Ascending aorta (tissue), 2 donors: ENCODE data around the gene GPR158. TPM values are rescaled to one million over a fixed set of nuclear protein-coding genes. Genes with fewer than 3 reads are reported as not detected.
A peak's percentile ranks its signal among the peaks of the same experiment; 100 is the strongest.

Experiments
- DNase-seq, 2 donors: peaks; one replicate each; pipeline ENCODE4 v3.0.0-alpha.2; 2019; ENCODE audit warnings: low spot score in 2 of 2
- H3K27ac ChIP-seq, 2 donors: fragments of 200-600 bp; sonication (generic); one replicate each; pipeline ENCODE4 v1.5.1; 2016 to 2017; ENCODE audit warnings: mild to moderate bottlenecking in 1 of 2
- H3K27me3 ChIP-seq: fragments of 200-600 bp; sonication (generic); one replicate; pipeline ENCODE4 v1.5.1; 2017
- H3K36me3 ChIP-seq, 2 donors: fragments of 200-600 bp; sonication (generic); one replicate each; pipeline ENCODE4 v1.5.1; 2016
- H3K4me1 ChIP-seq, 2 donors: fragments of 200-600 bp; sonication (generic); one replicate each; pipeline ENCODE4 v1.5.1; 2016 to 2017; ENCODE audit warnings: mild to moderate bottlenecking in 1 of 2
- H3K4me3 ChIP-seq, 2 donors: fragments of 200-600 bp; sonication (generic); one replicate each; pipeline ENCODE4 v1.5.1; 2016 to 2017; ENCODE audit warnings: mild to moderate bottlenecking in 1 of 2
- H3K9me3 ChIP-seq, 2 donors: fragments of 200-600 bp; sonication (generic); one replicate each; pipeline ENCODE4 v1.5.1; 2016
- intact Hi-C: fragments of 100-400 bp; cut with DNase I; formaldehyde crosslinking; loops from one replicate; pipeline ENCODE4 v1.15.1; 2023
- total RNA-seq: library from RNA; depleted of rRNA; stranded (reverse); fragments of >200 nt; gene quantifications from one replicate; pipeline ENCODE4 v1.1.0, GENCODE V29; 2016
- TF ChIP-seq, protein P1 (sequence below), 3 experiments: fragments of 200-600 bp in 2 of 3; fragments of 450-650 bp in 1 of 3; sonication (generic) in 2 of 3; IDR thresholded peaks; one replicate each; pipeline ENCODE4 v1.5.1; 2016 to 2019; ENCODE audit warnings: antibody characterized with exemption in 3 of 3, mild to moderate bottlenecking in 1 of 3, moderate library complexity in 1 of 3

GPR158 gene
- total RNA-seq, 1 donor from 2014 or later = not detected

DNA sequence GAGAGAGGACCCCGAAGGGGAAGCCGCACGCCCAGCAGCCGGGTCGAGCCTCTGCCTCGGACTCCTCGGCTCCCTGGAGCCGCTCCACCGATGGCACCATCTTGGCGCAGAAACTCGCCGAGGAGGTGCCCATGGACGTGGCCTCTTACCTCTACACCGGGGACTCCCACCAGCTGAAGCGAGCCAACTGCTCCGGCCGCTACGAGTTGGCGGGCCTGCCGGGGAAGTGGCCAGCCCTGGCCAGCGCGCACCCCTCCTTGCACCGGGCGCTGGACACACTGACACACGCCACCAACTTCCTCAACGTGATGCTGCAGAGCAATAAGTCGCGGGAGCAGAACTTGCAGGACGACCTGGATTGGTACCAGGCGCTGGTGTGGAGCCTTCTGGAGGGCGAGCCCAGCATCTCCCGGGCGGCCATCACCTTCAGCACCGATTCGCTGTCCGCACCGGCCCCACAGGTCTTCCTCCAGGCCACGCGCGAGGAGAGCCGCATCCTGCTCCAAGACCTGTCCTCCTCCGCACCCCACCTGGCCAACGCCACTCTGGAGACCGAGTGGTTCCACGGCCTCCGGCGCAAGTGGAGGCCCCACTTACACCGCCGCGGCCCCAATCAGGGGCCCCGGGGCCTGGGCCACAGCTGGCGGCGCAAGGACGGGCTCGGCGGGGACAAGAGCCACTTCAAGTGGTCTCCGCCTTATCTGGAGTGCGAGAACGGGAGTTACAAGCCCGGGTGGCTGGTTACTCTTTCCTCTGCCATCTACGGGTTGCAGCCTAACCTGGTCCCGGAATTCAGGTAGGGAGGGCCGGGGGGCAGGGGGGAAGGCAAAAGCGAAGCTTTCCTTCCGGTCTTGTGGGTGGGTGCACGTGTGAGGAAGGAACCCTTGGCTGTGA lies 973 bp downstream of the GPR158 start:
- peaks cover 3 to 15% of the 10 kb centered on the region in 2 donors for H3K4me1 ChIP-seq
- no peaks in the 10 kb centered on the region for H3K9me3 ChIP-seq
- intact Hi-C loops = loop anchor here (2.0 kb wide), 1 partner anchor 159 kb away; the partner anchor contains the start of genes ENKUR and THNSL1
- H3K27ac ChIP-seq = no peak overlapping the region
- peaks cover 19% of the 10 kb centered on the region for H3K27me3 ChIP-seq
- H3K36me3 ChIP-seq = no peaks in the 10 kb centered on the region
- TF ChIP-seq, protein P1, sequence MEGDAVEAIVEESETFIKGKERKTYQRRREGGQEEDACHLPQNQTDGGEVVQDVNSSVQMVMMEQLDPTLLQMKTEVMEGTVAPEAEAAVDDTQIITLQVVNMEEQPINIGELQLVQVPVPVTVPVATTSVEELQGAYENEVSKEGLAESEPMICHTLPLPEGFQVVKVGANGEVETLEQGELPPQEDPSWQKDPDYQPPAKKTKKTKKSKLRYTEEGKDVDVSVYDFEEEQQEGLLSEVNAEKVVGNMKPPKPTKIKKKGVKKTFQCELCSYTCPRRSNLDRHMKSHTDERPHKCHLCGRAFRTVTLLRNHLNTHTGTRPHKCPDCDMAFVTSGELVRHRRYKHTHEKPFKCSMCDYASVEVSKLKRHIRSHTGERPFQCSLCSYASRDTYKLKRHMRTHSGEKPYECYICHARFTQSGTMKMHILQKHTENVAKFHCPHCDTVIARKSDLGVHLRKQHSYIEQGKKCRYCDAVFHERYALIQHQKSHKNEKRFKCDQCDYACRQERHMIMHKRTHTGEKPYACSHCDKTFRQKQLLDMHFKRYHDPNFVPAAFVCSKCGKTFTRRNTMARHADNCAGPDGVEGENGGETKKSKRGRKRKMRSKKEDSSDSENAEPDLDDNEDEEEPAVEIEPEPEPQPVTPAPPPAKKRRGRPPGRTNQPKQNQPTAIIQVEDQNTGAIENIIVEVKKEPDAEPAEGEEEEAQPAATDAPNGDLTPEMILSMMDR (IDR thresholded peaks at IDR 0.05) = no peak
- peak overlapping the region; percentile 42 to 64 for H3K4me3 ChIP-seq
- no peak for DNase-seq

DNA sequence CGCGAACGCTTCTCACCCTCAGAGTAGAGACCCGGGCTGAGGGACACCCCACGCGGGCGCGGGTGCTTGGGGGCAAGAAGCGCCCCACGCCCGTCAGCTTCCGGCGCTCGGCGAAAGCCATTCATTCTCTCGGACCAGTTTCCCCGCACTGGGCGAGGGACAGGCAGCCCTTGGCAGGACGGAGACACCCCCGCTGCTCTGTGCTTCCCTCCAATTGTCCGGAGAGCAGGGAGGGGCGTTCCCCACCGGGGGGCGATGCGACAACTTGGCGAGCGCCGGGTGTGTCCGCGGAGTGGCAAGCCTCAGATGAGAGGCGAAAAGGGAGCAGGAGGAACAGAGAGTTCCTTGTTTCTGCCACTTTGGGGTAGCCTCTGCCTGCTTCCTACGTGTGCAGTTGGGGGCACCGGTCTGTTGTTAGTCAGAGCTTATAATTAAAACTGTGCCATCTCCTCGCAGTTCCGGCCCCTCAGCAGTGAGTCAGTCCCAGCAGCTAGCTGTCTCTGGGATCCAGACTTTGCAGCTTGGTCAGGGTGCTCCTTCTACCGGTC lies 1.7 kb downstream of the GPR158 start:
- Histone ChIP-seq H3K4me3 (no peak overlapping the region), H3K9me3 (no peaks in the 10 kb centered on the region), H3K4me1 (peaks cover 3 to 15% of the 10 kb centered on the region in 2 donors), H3K27me3 (peaks cover 19% of the 10 kb centered on the region), H3K36me3 (no peaks in the 10 kb centered on the region), H3K27ac (no peak overlapping the region)
- intact Hi-C loops = no loop called here
- no peak for DNase-seq
- TF ChIP-seq, protein P1 (IDR thresholded peaks at IDR 0.05) = no peak

DNA sequence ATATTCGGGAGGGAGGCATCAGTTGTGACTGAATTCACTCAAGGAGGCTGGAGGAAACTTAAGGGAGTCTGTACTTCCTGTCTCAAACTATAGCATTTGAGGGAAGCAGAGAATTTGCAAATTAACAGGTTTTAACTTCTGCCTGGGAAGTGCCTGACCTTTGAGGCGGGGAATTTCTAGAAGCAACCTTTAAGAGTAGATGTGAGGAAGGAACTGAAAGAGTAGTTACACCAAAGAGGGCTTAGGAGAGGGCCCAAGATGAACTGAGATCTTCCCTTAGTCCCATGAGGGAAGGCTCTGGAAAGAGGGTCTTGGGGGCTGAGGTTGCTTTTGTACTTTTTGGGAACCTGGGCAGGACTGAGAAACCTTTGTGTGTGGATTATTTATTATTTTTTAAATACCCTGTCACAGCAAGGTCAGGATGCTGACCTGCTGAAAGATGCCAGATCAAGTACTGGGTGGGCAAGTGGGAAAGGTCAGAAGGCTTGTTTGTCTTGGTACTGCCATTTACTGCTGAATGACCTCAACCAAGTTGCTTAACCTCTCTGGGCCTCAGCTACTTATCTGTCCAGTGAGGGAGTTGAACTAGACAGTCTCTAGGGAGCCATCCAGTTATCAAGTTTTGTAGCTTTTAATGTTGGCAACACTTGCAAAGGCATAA lies 2.4 kb downstream of the GPR158 start:
- Histone ChIP-seq H3K27ac (no peak overlapping the region), H3K27me3 (peaks cover 19% of the 10 kb centered on the region), H3K4me1 (peaks cover 3 to 15% of the 10 kb centered on the region in 2 donors), H3K9me3 (no peaks in the 10 kb centered on the region), H3K36me3 (no peaks in the 10 kb centered on the region), H3K4me3 (no peak overlapping the region)
- TF ChIP-seq, protein P1 (IDR thresholded peaks at IDR 0.05) = no peak
- intact Hi-C loops = no loop called here
- DNase-seq = no peak

DNA sequence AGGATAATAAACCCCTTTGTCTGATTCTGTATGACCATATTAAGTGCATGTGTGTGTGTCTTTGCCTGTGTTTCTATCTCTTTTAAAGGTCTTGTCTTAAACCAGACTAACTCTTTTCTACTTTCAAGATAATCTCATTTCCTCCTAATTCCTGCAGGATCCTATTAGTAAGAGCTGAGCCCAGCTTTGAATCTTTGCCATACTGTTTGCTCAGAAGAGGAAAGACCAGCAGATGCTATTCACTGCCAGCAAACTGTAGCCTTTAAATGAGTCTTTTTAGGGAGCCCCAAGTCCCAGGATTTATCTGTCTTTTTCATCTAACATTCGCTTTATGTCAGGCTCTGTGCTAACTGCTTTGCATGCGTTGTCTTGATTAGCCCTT lies 2.9 kb downstream of the GPR158 start:
- no peaks in the 10 kb centered on the region for H3K36me3 ChIP-seq
- TF ChIP-seq, protein P1 (IDR thresholded peaks at IDR 0.05) = no peak
- H3K27me3 ChIP-seq = peaks cover 19% of the 10 kb centered on the region
- no peaks in the 10 kb centered on the region for H3K9me3 ChIP-seq
- intact Hi-C loops = no loop called here
- H3K4me1 ChIP-seq = peaks cover 3 to 15% of the 10 kb centered on the region in 2 donors
- no peak overlapping the region for H3K27ac ChIP-seq
- H3K4me3 ChIP-seq = no peak overlapping the region
- no peak for DNase-seq

DNA sequence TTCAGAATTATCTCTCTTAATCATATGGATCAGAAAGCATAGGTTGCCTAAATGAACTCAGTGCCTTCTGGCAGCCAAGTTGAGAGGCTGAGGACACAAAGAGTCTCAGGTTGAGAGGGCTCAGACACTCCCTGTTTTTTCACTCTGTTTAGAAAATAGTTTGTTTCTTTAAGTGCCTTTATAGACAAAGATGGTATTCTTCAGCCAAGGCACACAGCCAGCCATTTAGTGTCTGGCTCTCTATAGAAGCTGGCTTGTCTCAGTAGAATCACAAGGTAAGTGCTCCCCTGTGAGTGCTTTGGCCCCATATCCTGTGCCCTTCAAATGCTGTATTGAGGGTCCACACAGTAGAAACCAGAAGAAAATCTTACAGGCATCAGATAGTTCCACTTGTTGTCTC lies 3.6 kb downstream of the GPR158 start:
- peaks cover 19% of the 10 kb centered on the region for H3K27me3 ChIP-seq
- TF ChIP-seq, protein P1 (IDR thresholded peaks at IDR 0.05) = no peak

More for the DNA sequence above, 3.6 kb downstream of the GPR158 start:
- H3K9me3 ChIP-seq = no peaks in the 10 kb centered on the region
- H3K4me3 ChIP-seq = no peak overlapping the region
- H3K27ac ChIP-seq = no peak overlapping the region
- peaks cover 3 to 15% of the 10 kb centered on the region in 2 donors for H3K4me1 ChIP-seq
- DNase-seq = no peak
- H3K36me3 ChIP-seq = no peaks in the 10 kb centered on the region
- intact Hi-C loops = no loop called here
